K562 (cell line): ENCODE measurements around the gene MATN1. TPM values are rescaled to one million over a fixed set of nuclear protein-coding genes. Genes with fewer than 3 reads are reported as not detected.
A peak's percentile ranks its signal among the peaks of the same experiment; 100 is the strongest.

Experiments used
- ARID2 ChIP-seq: fragments of 450-650 bp; IDR thresholded peaks from 2 replicates; pipeline ENCODE4 v1.6.1; 2017; ENCODE audit warnings: antibody characterized with exemption, mild to moderate bottlenecking
- BCOR ChIP-seq: fragments of 450-650 bp; IDR thresholded peaks from 2 replicates; pipeline ENCODE4 v1.6.1; 2016
- BRCA1 ChIP-seq, 2 experiments: fragments of 450-650 bp in 1 of 2; sonication (generic) in 1 of 2; formaldehyde crosslinking in 1 of 2; IDR thresholded peaks; 2 replicates each; pipeline versions ENCODE4 v1.5.0 to v1.6.1; 2017 to 2020; ENCODE audit warnings: mild to moderate bottlenecking in 1 of 2, missing genetic modification reagents in 1 of 2
- CBX5 ChIP-seq: IDR thresholded peaks from 2 replicates; pipeline ENCODE4 v1.6.1; 2014; ENCODE audit warnings: low read depth, borderline replicate concordance
- DPF2 ChIP-seq: fragments of 450-650 bp; IDR thresholded peaks from 2 replicates; pipeline ENCODE4 v1.6.1; 2016
- HCFC1 ChIP-seq: IDR thresholded peaks from 2 replicates; pipeline ENCODE4 v1.6.1; 2012; ENCODE audit warnings: low read depth, low read length, improper control_type of control experiment
- HMG20B ChIP-seq: fragments of 250-450 bp; sonication (Bioruptor Pico); IDR thresholded peaks from 2 replicates; pipeline ENCODE4 v1.5.0; 2021; ENCODE audit warnings: mild to moderate bottlenecking
- KDM2B ChIP-seq: fragments of 250-450 bp; sonication (Bioruptor Pico); IDR thresholded peaks from 2 replicates; pipeline ENCODE4 v1.8.0; 2021; ENCODE audit warnings: mild to moderate bottlenecking, moderate library complexity
- L3MBTL2 ChIP-seq: fragments of 450-650 bp; IDR thresholded peaks from 2 replicates; pipeline ENCODE4 v1.6.1; 2016; ENCODE audit warnings: mild to moderate bottlenecking, moderate library complexity
- MEIS2 ChIP-seq: fragments of 450-650 bp; IDR thresholded peaks from 2 replicates; pipeline ENCODE4 v1.6.1; 2014; ENCODE audit warnings: mild to moderate bottlenecking; ENCODE audit not compliant: partially characterized antibody
- PURB ChIP-seq: sonication (generic); formaldehyde crosslinking; IDR thresholded peaks from 2 replicates; pipeline ENCODE4 v1.9.0; 2021; ENCODE audit warnings: low read depth, mild to moderate bottlenecking, missing genetic modification reagents
- RBM15 ChIP-seq: fragments of 200-400 bp; formaldehyde crosslinking; IDR thresholded peaks from 2 replicates; pipeline ENCODE4 v1.6.1; 2018; ENCODE audit warnings: mild to moderate bottlenecking, low read length, moderate library complexity; ENCODE audit not compliant: insufficient read depth
- RBM25 ChIP-seq: fragments of 200-400 bp; formaldehyde crosslinking; IDR thresholded peaks from 2 replicates; pipeline ENCODE4 v1.6.1; 2018; ENCODE audit warnings: low read length, low read depth, moderate library complexity; ENCODE audit not compliant: severe bottlenecking
- SP1 ChIP-seq: sonication (generic); formaldehyde crosslinking; IDR thresholded peaks from 2 replicates; pipeline ENCODE4 v1.8.1; 2022; ENCODE audit warnings: mild to moderate bottlenecking, missing genetic modification reagents
- SUPT5H ChIP-seq: fragments of 450-650 bp; IDR thresholded peaks from 2 replicates; pipeline ENCODE4 v1.6.1; 2016
- TAF1 ChIP-seq: IDR thresholded peaks from 2 replicates; pipeline ENCODE4 v1.6.1; 2011; ENCODE audit warnings: mild to moderate bottlenecking, low read length, moderate library complexity; ENCODE audit not compliant: insufficient read depth, control insufficient read depth, severe bottlenecking; ENCODE audit errors: extremely low read depth
- ZFPM2 ChIP-seq: fragments of 250-450 bp; sonication (Bioruptor Pico); IDR thresholded peaks from 2 replicates; pipeline ENCODE4 v1.5.1; 2022; ENCODE audit warnings: mild to moderate bottlenecking
- ZFX ChIP-seq: sonication (generic); formaldehyde crosslinking; IDR thresholded peaks from 2 replicates; pipeline ENCODE4 v1.8.0; 2022; ENCODE audit warnings: mild to moderate bottlenecking, missing genetic modification reagents, moderate library complexity
- ZNF23 ChIP-seq: fragments of 250-450 bp; sonication (Bioruptor Pico); IDR thresholded peaks from 2 replicates; pipeline ENCODE4 v1.4.0; 2020; ENCODE audit warnings: mild to moderate bottlenecking
- ZNF778 ChIP-seq: fragments of 450-650 bp; formaldehyde crosslinking; IDR thresholded peaks from 2 replicates; pipeline ENCODE4 v1.4.0; 2020; ENCODE audit warnings: mild to moderate bottlenecking, moderate library complexity
- polyA plus RNA-seq, 8 experiments: library from polyadenylated mRNA; depleted of rRNA in 4 of 8; stranded (reverse) in 5 of 8; unstranded in 3 of 8; fragments of >200 nt; fragmentation: Nextera tagmentation in 2 of 8; fragmentation: Illumina TruSeq in 1 of 8; extraction: Ambion mirVana in 2 of 8; extraction: Trizol in 1 of 8; gene quantifications; 2 replicates each; pipeline versions ENCODE4 v1.2.1 to v1.2.3, GENCODE V29; 2011 to 2014; ENCODE audit warnings: inconsistent platforms in 1 of 8, missing spikeins in 1 of 8
- total RNA-seq, 7 experiments: library from RNA; depleted of rRNA in 6 of 7; stranded (reverse); fragments of >200 nt in 6 of 7; fragmentation: Illumina TruSeq in 2 of 7; extraction: Trizol in 2 of 7; gene quantifications; 2 replicates each; pipeline versions ENCODE4 v1.2.1 to v1.2.3, GENCODE V29; 2011 to 2021; ENCODE audit warnings: low replicate concordance in 1 of 7
- TF ChIP-seq, protein P1 (sequence below): fragments of 450-650 bp; IDR thresholded peaks from 2 replicates; pipeline ENCODE4 v1.6.1; 2016; ENCODE audit warnings: mild to moderate bottlenecking
- TF ChIP-seq, protein P2 (sequence below), 2 experiments: IDR thresholded peaks in 1 of 2; conservative IDR thresholded peaks in 1 of 2; 2 replicates each; pipeline ENCODE4 v1.6.1; 2016; ENCODE audit warnings: low read depth in 2 of 2, mild to moderate bottlenecking in 1 of 2, missing compliant biosample characterization in 1 of 2, missing genetic modification characterization in 1 of 2, moderate library complexity in 1 of 2
- TF ChIP-seq, protein P3 (sequence below): fragments of 250-450 bp; sonication (Bioruptor Pico); IDR thresholded peaks from 2 replicates; pipeline ENCODE4 v1.5.0; 2021

The MATN1 gene
- total and polyA plus RNA-seq, 9 of the 15 experiments (the other 6 are each of a cell fraction or from before 2014, with no cell fraction given): 0.10 to 2.3 (median 1.2) TPM

DNA sequence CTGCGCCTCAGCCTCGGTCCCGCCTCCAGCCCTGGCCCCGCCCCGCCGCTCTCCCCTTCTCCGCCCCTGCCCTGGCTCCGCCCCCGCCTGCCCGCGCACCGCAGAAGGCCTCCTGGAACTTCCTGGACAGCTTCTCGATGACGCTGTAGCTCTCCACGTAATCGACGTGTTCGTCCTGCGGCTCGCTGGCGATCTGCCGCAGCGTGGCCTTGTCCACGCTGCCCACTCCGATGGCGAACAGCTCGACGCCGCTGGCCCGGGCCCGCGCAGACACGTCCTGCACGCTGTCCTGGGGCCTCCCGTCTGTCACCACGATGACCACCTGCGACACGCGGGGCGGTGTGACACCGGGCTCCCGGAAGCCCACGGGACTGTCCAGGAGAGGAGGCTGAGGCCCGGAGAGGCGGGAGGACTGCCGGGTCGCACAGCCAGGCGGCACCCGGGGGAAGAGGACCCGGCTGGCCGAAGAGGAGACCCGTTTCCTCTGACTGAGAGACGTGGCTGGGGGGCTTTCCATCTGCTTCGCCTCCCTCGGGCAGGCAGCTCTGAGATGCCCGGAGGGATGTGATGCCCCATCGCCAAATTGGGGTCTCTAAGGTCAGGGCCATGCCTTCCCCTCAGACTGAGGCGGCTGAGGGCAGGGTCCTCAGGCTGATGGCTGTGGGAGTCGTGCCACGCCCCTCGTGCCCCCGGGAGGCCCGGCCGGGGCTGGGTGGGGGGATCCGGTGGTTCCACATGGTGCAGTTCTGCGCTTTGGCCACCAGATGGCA, 4.6 kb downstream of the MATN1 start (continued):
- TF ChIP-seq, protein P1, sequence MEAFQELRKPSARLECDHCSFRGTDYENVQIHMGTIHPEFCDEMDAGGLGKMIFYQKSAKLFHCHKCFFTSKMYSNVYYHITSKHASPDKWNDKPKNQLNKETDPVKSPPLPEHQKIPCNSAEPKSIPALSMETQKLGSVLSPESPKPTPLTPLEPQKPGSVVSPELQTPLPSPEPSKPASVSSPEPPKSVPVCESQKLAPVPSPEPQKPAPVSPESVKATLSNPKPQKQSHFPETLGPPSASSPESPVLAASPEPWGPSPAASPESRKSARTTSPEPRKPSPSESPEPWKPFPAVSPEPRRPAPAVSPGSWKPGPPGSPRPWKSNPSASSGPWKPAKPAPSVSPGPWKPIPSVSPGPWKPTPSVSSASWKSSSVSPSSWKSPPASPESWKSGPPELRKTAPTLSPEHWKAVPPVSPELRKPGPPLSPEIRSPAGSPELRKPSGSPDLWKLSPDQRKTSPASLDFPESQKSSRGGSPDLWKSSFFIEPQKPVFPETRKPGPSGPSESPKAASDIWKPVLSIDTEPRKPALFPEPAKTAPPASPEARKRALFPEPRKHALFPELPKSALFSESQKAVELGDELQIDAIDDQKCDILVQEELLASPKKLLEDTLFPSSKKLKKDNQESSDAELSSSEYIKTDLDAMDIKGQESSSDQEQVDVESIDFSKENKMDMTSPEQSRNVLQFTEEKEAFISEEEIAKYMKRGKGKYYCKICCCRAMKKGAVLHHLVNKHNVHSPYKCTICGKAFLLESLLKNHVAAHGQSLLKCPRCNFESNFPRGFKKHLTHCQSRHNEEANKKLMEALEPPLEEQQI: no peak
- TF ChIP-seq HCFC1 (peak; percentile 49), HMG20B (CRISPR knock-in tag) (no peak), L3MBTL2 (peak; percentile 100), CBX5 (0 out of 2 replicates have a peak, but pooled peaks have one; percentile 27), DPF2 (peak; percentile 53; the same call in 1 of the 2 replicates), BCOR (no peak), RBM25 (no peak), MEIS2 (peak; percentile 54), SUPT5H (peak; percentile 94), ZFX (CRISPR knock-in tag) (peak; percentile 99), BRCA1 (IDR thresholded peaks at IDR 0.05) (no peak), BRCA1 (CRISPR knock-in tag; IDR thresholded peaks at IDR 0.05) (no peak), SP1 (CRISPR knock-in tag) (no peak; the same call in none of the 2 replicates), ZNF778 (CRISPR knock-in tag) (no peak), PURB (CRISPR knock-in tag) (no peak), RBM15 (no peak), ZNF23 (CRISPR knock-in tag) (no peak), ARID2 (no peak; the same call in 1 of the 2 replicates), KDM2B (CRISPR knock-in tag) (peak; percentile 95), ZFPM2 (CRISPR knock-in tag) (0 out of 2 replicates have a peak, but pooled peaks have one; percentile 65), TAF1 (peak; percentile 81)
- TF ChIP-seq, protein P2, sequence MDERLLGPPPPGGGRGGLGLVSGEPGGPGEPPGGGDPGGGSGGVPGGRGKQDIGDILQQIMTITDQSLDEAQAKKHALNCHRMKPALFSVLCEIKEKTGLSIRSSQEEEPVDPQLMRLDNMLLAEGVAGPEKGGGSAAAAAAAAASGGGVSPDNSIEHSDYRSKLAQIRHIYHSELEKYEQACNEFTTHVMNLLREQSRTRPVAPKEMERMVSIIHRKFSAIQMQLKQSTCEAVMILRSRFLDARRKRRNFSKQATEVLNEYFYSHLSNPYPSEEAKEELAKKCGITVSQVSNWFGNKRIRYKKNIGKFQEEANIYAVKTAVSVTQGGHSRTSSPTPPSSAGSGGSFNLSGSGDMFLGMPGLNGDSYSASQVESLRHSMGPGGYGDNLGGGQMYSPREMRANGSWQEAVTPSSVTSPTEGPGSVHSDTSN (CRISPR knock-in tag; IDR thresholded peaks at IDR 0.05; ENCODE audit: low read depth): no peak
- TF ChIP-seq, protein P2 (tag; conservative IDR thresholded peaks at IDR 0.05; ENCODE audit: low read depth): no peak
- TF ChIP-seq, protein P3, sequence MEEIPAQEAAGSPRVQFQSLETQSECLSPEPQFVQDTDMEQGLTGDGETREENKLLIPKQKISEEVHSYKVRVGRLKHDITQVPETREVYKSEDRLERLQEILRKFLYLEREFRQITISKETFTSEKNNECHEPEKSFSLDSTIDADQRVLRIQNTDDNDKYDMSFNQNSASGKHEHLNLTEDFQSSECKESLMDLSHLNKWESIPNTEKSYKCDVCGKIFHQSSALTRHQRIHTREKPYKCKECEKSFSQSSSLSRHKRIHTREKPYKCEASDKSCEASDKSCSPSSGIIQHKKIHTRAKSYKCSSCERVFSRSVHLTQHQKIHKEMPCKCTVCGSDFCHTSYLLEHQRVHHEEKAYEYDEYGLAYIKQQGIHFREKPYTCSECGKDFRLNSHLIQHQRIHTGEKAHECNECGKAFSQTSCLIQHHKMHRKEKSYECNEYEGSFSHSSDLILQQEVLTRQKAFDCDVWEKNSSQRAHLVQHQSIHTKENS (CRISPR knock-in tag): no peak
